Endodermal cell (in vitro differentiated cells): ENCODE results near the gene VTN. TPM values are rescaled to one million over a fixed set of nuclear protein-coding genes. Genes with fewer than 3 reads are reported as not detected.

Source experiments
- DNase-seq: peaks from one replicate; pipeline ENCODE4 v3.0.0-alpha.2; 2017
- H3K27ac ChIP-seq: 2 replicates; pipeline ENCODE4 v1.5.1; 2013; ENCODE audit warnings: mild to moderate bottlenecking, low read depth, low read length, moderate library complexity
- H3K27me3 ChIP-seq: 2 replicates; pipeline ENCODE4 v1.6.1; 2013; ENCODE audit warnings: mild to moderate bottlenecking, low read length, moderate library complexity; ENCODE audit not compliant: insufficient read depth, control insufficient read depth, poor library complexity, severe bottlenecking
- H3K36me3 ChIP-seq: 2 replicates; pipeline ENCODE4 v1.7.0; 2013; ENCODE audit warnings: mild to moderate bottlenecking, low read length, moderate library complexity; ENCODE audit not compliant: control insufficient read depth, insufficient read depth
- H3K4me1 ChIP-seq: one replicate; pipeline ENCODE4 v1.7.0; 2013; ENCODE audit warnings: low read length; ENCODE audit not compliant: control insufficient read depth, insufficient read depth
- H3K4me3 ChIP-seq: 2 replicates; pipeline ENCODE4 v1.5.1; 2013; ENCODE audit warnings: mild to moderate bottlenecking, low read length, moderate library complexity
- H3K9ac ChIP-seq: 2 replicates; pipeline ENCODE4 v1.6.1; 2013; ENCODE audit warnings: mild to moderate bottlenecking, low read length, moderate library complexity; ENCODE audit not compliant: poor library complexity, severe bottlenecking; ENCODE audit errors: extremely low read depth
- H3K9me3 ChIP-seq: 2 replicates; pipeline ENCODE4 v1.6.1; 2013; ENCODE audit warnings: mild to moderate bottlenecking, low read length, moderate library complexity; ENCODE audit not compliant: control insufficient read depth
- H3K27ac Mint-ChIP-seq: 2 replicates; pipeline ENCODE4 v1.8.0; 2020; ENCODE audit warnings: mixed read lengths
- H3K27me3 Mint-ChIP-seq: 2 replicates; pipeline ENCODE4 v1.8.0; 2021; ENCODE audit warnings: mild to moderate bottlenecking, mixed read lengths; ENCODE audit not compliant: insufficient read depth
- H3K36me3 Mint-ChIP-seq: 2 replicates; pipeline ENCODE4 v1.8.0; 2020; ENCODE audit warnings: low read depth, mixed read lengths
- H3K4me1 Mint-ChIP-seq: 2 replicates; pipeline ENCODE4 v1.8.0; 2020; ENCODE audit warnings: mixed read lengths
- H3K4me3 Mint-ChIP-seq: 2 replicates; pipeline ENCODE4 v1.8.0; 2020; ENCODE audit warnings: mild to moderate bottlenecking, moderate library complexity, mixed read lengths
- H3K9me3 Mint-ChIP-seq: 2 replicates; pipeline ENCODE4 v1.8.0; 2020; ENCODE audit warnings: mild to moderate bottlenecking, mixed read lengths
- CTCF ChIP-seq: fragments of 200-600 bp; sonication (generic); conservative IDR thresholded peaks from 2 replicates; pipeline ENCODE4 v1.5.0; 2021; ENCODE audit warnings: antibody characterized with exemption, mild to moderate bottlenecking
- WGBS, 2 experiments: methylation state at CpG; one replicate each; pipeline versions ENCODE4 v1.1.5 to v1.1.7; 2013; ENCODE audit warnings: missing lambda C conversion rate in 2 of 2, mixed read lengths in 1 of 2; ENCODE audit not compliant: insufficient coverage in 1 of 2, insufficient read length in 1 of 2; 5-methylcytosine and 5-hydroxymethylcytosine counted together
- microRNA-seq: library from miRNA; unstranded; fragments of <30 nt; microRNA quantifications from one replicate; pipeline ENCODE4 v1.2.0, GENCODE V29; 2020; ENCODE audit warnings: borderline microRNAs expressed
- total RNA-seq, 2 donors: library from RNA; stranded (reverse); fragmentation: NEBNext Ultra II Directional in 1 of 2; extraction: Animal tissue kit (Norgen Biotek cat#: 25700) in 1 of 2; gene quantifications; 2 replicates in 1 of 2; 3 replicates in 1 of 2; pipeline ENCODE4 v1.2.1, GENCODE V29; 2021

Gene VTN
- total RNA-seq, 2 donors from 2014 or later = 2.5 to 6.7 TPM

- peak overlapping the region; percentile 88 for H3K27ac Mint-ChIP-seq
- Histone ChIP-seq H3K9me3 (no peaks in the 10 kb centered on the region), H3K9ac (no peak overlapping the region), H3K27ac (peak overlapping the region; percentile 77), H3K27me3 (peaks cover 5% of the 10 kb centered on the region), H3K4me1 (no peaks in the 10 kb centered on the region), H3K36me3 (no peaks in the 10 kb centered on the region), H3K4me3 (peak overlapping the region; percentile 94)
- peak overlapping the region; percentile 91 for H3K4me3 Mint-ChIP-seq
- DNase-seq = peak; percentile 84
- H3K9me3 Mint-ChIP-seq = no peaks in the 10 kb centered on the region
- no peak for TF ChIP-seq CTCF
- peaks cover 15% of the 10 kb centered on the region for H3K27me3 Mint-ChIP-seq
- peaks cover 14% of the 10 kb centered on the region for H3K36me3 Mint-ChIP-seq
- 12 to 16% methylated on average over 10 to 40 of the region's 40 CpGs for WGBS, 2 experiments
- H3K4me1 Mint-ChIP-seq = peaks cover 44% of the 10 kb centered on the region
Measured at GRCh38 chr17:28317966-28318758, 51.9 kb downstream of the VTN start.

Small RNA genes within 50 kb of the gene (microRNA-seq; reads per million reads assigned to microRNA genes)
- not detected for gene MIR4723

Other genes with a start within 250 kb of the VTN start
- gene TMEM97, start 51.1 kb downstream of the VTN start, total RNA-seq = 10 to 100 TPM; 72.1 to 80.7 TPM
- gene IFT20, start 34.8 kb downstream of the VTN start, total RNA-seq = 10 to 100 TPM; 28.9 to 34.3 TPM
- gene TNFAIP1, start 34.5 kb downstream of the VTN start, total RNA-seq = 10 to 100 TPM; 29.9 to 36.1 TPM
- gene POLDIP2, start 12.8 kb downstream of the VTN start, total RNA-seq = 10 to 100 TPM; 69.0 to 72.1 TPM
- gene SEBOX, start 5.1 kb downstream of the VTN start, total RNA-seq = not detected
- gene SARM1, start 1.4 kb upstream of the VTN start, total RNA-seq = 1 to 10 TPM; 1.3 to 2.0 TPM
- 10 to 100 TPM in 1 of 2 donors, 1 to 10 TPM in 1; 6.9 to 10.9 TPM for gene SLC46A1, start 35.9 kb upstream of the VTN start, total RNA-seq
- gene SLC13A2, start 103.3 kb upstream of the VTN start, total RNA-seq = not detected
- gene FOXN1, start 136.0 kb upstream of the VTN start, total RNA-seq = not detected
- 10 to 100 TPM; 46.7 to 59.0 TPM for gene UNC119, start 182.3 kb upstream of the VTN start, total RNA-seq
- 10 to 100 TPM; 34.9 to 43.0 TPM for gene PIGS, start 201.2 kb upstream of the VTN start, total RNA-seq
- 10 to 100 TPM; 12.3 to 14.1 TPM for gene ALDOC, start 206.6 kb upstream of the VTN start, total RNA-seq
- gene SPAG5, start 228.7 kb upstream of the VTN start, total RNA-seq = 100 to 1,000 TPM in 1 of 2 donors, 10 to 100 TPM in 1; 84.8 to 132 TPM
- gene RSKR, start 243.9 kb upstream of the VTN start, total RNA-seq = 10 to 100 TPM; 25.5 to 27.6 TPM